D721Med (cell line): Measurements from ENCODE around the gene RPRML.
"Not testable (repeated sequence)": the region's sequence is repeated elsewhere in the genome, so short reads cannot be mapped to it uniquely, and the experiment has no call there.

Experiments
- DNase-seq: peaks from one replicate; pipeline ENCODE4 v3.0.0; 2011; ENCODE audit warnings: low spot score; ENCODE audit not compliant: insufficient read length
- FAIRE-seq: peaks from 2 replicates; lab custom pipeline; 2011; peaks lifted over from hg19 to GRCh38; lab: Jason Lieb, UNC
- TF ChIP-seq, protein P1 (sequence below): IDR thresholded peaks from 2 replicates; pipeline ENCODE4 v1.5.1; 2012; ENCODE audit warnings: mild to moderate bottlenecking, control low read depth; ENCODE audit not compliant: insufficient read depth; ENCODE audit errors: missing control alignments

RPRML gene

GRCh38 chr17:46964315-46965265 lies 14.5 kb downstream of the RPRML start:
- DNase-seq (no peak), FAIRE-seq (no peak)
- TF ChIP-seq, protein P1, sequence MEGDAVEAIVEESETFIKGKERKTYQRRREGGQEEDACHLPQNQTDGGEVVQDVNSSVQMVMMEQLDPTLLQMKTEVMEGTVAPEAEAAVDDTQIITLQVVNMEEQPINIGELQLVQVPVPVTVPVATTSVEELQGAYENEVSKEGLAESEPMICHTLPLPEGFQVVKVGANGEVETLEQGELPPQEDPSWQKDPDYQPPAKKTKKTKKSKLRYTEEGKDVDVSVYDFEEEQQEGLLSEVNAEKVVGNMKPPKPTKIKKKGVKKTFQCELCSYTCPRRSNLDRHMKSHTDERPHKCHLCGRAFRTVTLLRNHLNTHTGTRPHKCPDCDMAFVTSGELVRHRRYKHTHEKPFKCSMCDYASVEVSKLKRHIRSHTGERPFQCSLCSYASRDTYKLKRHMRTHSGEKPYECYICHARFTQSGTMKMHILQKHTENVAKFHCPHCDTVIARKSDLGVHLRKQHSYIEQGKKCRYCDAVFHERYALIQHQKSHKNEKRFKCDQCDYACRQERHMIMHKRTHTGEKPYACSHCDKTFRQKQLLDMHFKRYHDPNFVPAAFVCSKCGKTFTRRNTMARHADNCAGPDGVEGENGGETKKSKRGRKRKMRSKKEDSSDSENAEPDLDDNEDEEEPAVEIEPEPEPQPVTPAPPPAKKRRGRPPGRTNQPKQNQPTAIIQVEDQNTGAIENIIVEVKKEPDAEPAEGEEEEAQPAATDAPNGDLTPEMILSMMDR = no peak

- DNase-seq = no peak
- no peak for FAIRE-seq
- TF ChIP-seq, protein P1 = no peak
Observed at GRCh38 chr17:46963571-46963970, 15.5 kb downstream of the RPRML start.

DNA sequence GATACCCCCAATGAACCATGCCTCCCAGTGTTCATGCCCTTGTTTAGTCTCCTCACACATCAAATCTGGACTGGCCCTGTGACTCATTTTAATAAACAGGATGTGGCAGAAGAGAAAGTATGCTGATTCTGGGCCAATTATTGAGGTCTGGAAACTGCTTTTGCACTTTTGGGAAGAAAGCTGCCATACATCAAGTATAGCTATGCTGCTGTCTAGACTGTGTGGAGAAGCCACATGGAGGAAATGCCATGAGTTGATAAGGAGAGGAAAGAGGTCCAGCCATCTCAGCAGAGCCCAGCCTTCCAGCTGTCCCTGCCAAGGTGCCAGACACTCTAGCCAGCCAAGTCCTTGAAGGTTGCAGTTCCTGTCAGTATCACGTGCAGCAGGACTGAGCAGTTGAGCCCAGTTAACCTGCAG lies 16.7 kb downstream of the RPRML start:
- DNase-seq (no peak), FAIRE-seq (no peak)
- TF ChIP-seq, protein P1 = no peak

DNA sequence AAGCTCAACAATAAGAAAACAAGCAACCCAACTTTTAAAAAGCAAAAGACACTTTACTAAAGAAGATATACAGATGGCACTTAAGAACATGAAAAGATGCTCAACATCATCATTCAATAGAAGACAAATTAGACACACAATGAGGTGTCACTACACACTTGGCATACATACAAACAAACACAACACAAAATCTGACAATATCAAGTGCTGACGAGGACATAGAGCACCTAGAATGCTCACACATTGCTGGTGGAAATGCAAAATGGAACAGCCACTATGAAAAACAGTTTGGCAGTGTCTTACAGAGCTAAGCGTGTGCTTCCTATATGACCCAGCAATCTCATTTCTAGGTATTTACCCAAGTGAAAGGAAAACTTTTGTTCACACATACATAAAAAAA lies 18.9 kb downstream of the RPRML start:
- TF ChIP-seq, protein P1 = no peak

DNA sequence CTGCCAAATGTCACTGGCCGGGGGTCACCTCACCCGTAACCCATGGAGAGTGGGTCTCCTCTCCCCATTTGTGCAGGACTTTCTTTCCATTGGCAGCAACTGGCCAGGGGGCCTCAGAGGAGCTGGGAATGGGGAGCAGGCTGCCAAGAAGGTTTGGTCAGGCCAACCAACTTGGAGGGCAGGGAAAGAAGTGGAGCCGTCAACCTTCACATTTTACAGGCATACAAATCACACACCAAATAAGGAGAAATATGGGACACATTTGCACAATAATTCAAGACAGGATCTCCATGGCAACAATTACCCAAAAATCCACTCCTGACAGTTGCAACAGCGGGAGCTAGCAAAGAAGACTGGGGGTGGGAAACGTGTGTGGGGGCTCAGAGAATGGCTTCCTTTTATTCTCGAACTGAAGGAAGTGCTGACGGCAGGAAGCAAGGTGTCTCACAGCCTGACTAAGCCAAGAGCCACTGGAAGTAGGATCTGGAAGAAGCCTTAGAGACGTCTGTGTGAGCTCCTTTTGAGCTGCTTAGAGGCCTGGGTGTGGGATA lies 20.9 kb downstream of the RPRML start:
- TF ChIP-seq, protein P1 = no peak
- DNase-seq = no peak
- no peak for FAIRE-seq

More for the DNA sequence above, 18.9 kb downstream of the RPRML start:
- no peak for DNase-seq
- no peak for FAIRE-seq

DNA sequence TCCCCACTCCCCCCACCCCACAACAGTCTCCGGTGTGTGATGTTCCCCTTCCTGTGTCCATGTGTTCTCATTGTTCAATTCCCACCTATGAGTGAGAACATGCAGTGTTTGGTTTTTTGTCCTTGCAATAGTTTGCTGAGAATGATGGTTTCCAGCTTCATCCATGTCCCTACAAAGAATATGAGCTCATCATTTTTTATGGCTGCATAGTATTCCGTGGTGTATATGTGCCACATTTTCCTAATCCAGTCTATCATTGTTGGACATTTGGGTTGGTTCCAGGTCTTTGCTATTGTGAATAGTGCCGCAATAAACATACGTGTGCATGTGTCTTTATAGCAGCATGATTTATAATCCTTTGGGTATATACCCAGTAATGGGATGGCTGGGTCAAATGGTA lies 25.9 kb downstream of the RPRML start:
- DNase-seq, FAIRE-seq: not testable (repeated sequence)

DNA sequence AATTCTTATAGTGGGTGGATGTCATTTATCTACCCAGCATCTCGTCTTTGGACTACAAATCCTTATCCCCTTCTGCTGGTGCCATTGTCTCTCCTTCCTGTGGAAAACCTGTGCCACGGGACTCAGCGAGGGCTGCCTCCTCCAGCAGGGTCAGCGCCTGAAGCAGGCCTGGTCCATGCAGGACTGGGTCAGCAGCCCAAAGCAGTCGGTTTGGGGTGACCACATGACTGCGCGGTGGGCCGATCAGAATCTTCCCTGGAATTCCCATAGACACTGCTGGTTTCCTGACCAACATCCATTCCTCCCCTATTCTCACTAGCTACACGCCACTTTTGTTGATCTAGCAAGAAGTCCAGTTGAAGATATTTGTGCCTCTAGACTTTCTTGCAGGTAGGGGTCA lies 26.9 kb downstream of the RPRML start:
- TF ChIP-seq, protein P1 = no peak
- FAIRE-seq (no peak), DNase-seq (no peak)
